MG63 (cell line): Measurements from ENCODE around the gene MOSPD3. TPM values are rescaled to one million over a fixed set of nuclear protein-coding genes. Genes with fewer than 3 reads are reported as not detected.
"Not testable (repeated sequence)": the region's sequence is repeated elsewhere in the genome, so short reads cannot be mapped to it uniquely, and the experiment has no call there.

Source experiments
- DNase-seq: peaks from one replicate; pipeline ENCODE4 v3.0.0-alpha.2; 2020
- H3K27me3 ChIP-seq: fragments of 250-450 bp; sonication (Bioruptor Pico); 2 replicates; pipeline ENCODE4 v1.5.1; 2020; ENCODE audit warnings: mild to moderate bottlenecking, moderate library complexity
- H3K36me3 ChIP-seq: fragments of 250-450 bp; sonication (Bioruptor Pico); 2 replicates; pipeline ENCODE4 v1.5.1; 2020; ENCODE audit warnings: mild to moderate bottlenecking, moderate library complexity
- H3K4me3 ChIP-seq: fragments of 250-450 bp; sonication (Bioruptor Pico); 2 replicates; pipeline ENCODE4 v1.5.1; 2020; ENCODE audit warnings: mild to moderate bottlenecking, moderate library complexity
- H3K9me3 ChIP-seq: fragments of 250-450 bp; sonication (Bioruptor Pico); 2 replicates; pipeline ENCODE4 v1.5.1; 2020; ENCODE audit warnings: mild to moderate bottlenecking, moderate library complexity
- total RNA-seq: library from RNA; depleted of rRNA; stranded (reverse); fragments of >200 nt; shearing (Covaris generic); gene quantifications from 2 replicates; pipeline ENCODE4 v1.2.3, GENCODE V29; 2014; ENCODE audit warnings: low replicate concordance

The MOSPD3 gene
- total RNA-seq, 1 experiment from 2014 or later, result 5.9 TPM

DNA sequence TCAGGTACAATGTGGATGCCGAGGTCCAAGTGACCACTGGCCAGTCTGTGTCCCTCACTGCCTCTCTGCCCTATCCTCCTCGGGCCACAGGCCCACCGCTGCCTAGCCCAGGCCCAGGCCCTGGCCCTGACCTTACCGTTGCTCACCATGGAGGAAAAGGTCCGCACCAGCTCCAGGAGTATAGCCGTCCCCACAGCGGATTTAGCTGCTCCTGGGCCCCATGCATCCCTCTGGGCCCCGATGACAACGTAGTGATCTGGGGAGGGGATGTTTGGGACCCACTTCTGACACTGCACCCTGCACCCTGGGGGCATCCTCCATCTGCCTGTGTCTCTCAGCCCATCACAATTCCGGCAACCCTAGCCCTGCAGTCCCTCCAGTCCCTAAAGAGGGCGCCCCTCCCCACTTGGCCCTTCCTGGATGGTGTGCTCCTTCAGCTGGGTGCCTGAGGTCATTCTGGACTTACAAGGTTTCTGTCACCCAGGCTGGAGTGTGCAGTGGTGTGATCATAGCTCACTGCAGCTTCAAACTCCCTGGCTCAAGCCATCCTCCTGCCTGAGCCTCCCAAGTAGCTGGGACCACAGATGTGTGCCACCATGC lies 16.9 kb downstream of the MOSPD3 start:
- DNase-seq, result no peak
- Histone ChIP-seq H3K4me3 (no peak overlapping the region), H3K27me3 (no peaks in the 10 kb centered on the region), H3K36me3 (no peaks in the 10 kb centered on the region), H3K9me3 (no peaks in the 10 kb centered on the region)

DNA sequence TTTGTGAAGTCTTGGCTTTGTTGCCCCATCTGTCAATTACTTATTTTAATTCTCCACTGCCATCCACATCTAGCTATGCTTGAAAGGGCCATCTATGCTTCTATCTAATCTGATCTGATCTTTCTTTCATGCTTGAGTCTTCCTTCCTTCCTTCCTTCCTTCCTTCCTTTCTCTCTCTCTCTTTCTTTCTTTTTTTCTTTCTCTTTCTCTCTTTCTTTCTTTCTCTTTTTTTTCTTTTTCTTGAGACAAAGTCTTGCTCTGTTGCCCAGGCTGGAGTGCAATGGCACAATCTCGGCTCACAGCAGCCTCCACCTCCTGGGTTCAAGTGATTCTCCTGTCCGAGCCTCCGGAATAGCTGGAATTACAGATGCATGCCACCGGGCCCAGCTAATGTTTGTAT lies 17.7 kb downstream of the MOSPD3 start:
- Histone ChIP-seq H3K36me3 (no peaks in the 10 kb centered on the region), H3K4me3 (no peak overlapping the region), H3K9me3 (no peaks in the 10 kb centered on the region), H3K27me3 (no peaks in the 10 kb centered on the region)
- DNase-seq, result no peak

DNA sequence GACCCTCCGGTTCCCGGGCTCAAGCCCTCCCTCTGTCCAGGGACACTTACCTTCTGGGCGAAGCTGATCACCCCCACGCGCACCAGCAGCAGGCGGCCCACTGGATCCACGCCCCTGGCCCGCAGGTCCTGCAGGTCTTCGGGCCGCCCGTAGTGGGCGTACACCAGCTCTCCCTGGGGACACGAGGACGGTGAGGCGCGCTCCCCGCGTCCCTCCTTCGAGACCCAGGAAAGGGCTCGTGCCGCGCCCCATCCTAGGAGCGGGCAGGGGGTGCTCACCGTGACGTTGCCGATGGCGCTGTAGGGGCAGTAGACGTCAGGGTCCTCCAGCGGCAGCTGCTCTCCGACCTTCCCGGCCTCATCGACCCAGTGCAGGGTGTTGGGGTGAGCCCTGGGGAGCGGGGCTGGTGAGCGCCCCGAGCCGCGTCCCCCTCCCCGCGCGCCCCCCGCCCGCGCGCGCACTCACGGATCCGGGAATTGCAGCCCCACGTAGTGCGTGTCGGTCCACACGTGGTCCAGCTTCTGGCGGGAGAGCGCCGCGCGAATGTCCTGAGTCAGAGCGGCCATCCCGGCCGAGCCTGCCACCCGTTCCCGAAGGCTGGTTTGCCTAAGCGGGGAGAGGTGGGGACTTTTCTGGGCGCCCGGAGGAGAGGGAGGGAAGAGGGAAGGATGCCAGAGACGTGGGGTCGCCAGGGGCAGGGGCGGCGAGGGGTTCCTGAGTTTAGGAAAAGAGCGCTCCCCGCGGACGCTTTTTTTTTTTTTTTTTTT lies 20.8 kb downstream of the MOSPD3 start:
- peak; percentile 26 for DNase-seq

DNA sequence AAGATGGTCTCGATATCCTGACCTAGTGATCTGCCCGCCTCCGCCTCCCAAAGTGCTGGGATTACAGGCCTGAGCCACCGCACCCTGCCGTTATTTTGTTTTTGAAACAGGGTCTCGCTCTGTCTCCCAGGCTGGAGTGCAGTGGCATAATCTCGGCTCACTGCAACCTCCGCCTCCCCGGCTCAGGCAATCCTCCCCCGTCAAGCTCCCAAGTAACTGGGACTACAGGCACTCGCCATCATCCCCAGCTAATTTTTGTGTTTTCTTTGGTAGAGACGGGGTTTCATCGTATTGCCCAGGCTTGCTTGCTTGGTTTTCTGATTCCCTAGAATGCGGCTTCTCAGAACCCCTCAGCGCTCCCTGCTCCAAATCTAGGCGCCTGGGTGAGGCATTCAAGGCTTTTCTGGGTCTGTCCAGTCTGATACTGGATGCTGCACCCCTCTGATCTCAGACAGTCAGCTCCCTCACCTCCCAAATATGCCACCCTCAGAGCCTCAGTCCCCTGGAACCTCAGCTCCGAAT lies 27.7 kb downstream of the MOSPD3 start:
- DNase-seq, result no peak
- Histone ChIP-seq H3K27me3 (no peaks in the 10 kb centered on the region), H3K36me3 (no peaks in the 10 kb centered on the region), H3K9me3 (no peaks in the 10 kb centered on the region), H3K4me3 (no peak overlapping the region)

More for the DNA sequence above, 20.8 kb downstream of the MOSPD3 start:
- H3K9me3 ChIP-seq, result no peaks in the 10 kb centered on the region
- H3K4me3 ChIP-seq, result peak overlapping the region; percentile 26
- no peaks in the 10 kb centered on the region for H3K36me3 ChIP-seq
- no peaks in the 10 kb centered on the region for H3K27me3 ChIP-seq

DNA sequence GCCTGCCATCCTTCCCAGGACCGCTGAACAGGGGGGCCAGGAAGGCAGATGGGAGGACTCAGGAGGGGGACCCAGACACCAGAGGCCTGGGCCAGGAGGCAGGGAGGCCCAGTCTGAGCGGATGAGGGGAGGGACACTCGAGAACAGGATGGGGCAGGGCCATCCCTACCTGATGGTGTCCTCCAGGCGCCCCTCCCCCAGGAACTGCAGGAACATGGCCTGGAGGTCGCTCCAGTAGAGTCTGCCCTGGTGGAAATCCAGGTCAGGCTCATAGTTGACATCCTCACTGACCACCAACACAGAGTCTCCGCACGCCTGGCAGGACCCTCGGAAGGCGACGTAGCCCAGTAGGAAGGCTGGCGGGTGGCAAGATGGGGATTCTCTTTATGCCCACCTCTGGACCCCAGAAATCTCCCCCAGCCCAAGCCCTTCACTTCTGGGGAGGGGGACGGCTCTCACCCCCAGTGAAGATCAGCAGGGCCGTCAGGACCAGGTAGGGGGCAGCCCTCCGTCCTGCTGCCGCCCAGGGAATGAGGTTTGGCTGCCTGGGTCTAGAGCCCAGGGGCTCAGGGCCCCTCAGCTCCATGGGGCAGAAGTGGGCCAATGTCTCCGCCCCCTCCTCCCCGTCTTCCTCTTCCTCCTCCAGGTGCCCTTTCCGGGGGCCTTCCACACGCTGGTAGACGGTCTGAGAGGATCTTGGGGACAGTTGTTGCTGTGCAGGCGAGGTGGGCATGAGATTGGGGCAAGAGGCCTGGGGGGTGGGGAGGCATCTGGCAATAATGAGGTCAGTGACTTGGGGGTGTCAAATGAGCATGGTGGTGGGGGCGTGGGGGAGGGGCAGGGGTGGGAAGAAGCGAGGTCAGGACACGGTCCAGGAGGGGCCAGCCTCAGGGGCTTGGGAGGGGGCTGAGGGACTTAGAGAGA lies 28.4 kb downstream of the MOSPD3 start:
- no peaks in the 10 kb centered on the region for H3K9me3 ChIP-seq
- no peak for DNase-seq

DNA sequence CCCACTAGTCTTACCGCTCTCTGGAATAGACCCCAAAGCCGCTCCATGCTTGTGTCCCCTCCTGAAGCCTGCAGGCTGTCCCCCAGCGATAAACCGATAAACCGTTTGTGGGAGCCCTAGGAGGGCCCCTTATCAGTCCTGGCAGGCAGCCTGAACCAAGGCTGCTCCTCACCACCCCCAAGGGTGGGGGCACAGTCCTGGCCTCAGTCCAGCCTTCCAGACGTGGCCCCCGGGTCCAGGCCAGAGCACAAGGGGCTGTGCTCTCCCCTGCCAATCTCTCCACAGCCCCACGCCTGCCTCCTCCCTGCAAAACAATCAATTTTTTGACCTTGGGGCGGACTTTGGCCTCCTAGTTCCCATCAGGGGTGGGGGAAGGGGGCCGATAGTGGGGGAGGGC lies 29.1 kb downstream of the MOSPD3 start, which contains the start of gene TFR2:
Gene TFR2 (minus strand): TSS at position 90 of the 397 bp plus-strand sequence. CDS start 43 bp downstream, at position 47.
- H3K27me3 ChIP-seq, result no peaks in the 10 kb centered on the region
- no peak within 1 kb of the TSS for H3K4me3 ChIP-seq
- no peak for DNase-seq
- no peaks in the 10 kb centered on the region for H3K9me3 ChIP-seq
- no peaks in the 10 kb centered on the region for H3K36me3 ChIP-seq

More for the DNA sequence above, 28.4 kb downstream of the MOSPD3 start:
- no peak overlapping the region for H3K4me3 ChIP-seq
- no peaks in the 10 kb centered on the region for H3K36me3 ChIP-seq
- no peaks in the 10 kb centered on the region for H3K27me3 ChIP-seq

DNA sequence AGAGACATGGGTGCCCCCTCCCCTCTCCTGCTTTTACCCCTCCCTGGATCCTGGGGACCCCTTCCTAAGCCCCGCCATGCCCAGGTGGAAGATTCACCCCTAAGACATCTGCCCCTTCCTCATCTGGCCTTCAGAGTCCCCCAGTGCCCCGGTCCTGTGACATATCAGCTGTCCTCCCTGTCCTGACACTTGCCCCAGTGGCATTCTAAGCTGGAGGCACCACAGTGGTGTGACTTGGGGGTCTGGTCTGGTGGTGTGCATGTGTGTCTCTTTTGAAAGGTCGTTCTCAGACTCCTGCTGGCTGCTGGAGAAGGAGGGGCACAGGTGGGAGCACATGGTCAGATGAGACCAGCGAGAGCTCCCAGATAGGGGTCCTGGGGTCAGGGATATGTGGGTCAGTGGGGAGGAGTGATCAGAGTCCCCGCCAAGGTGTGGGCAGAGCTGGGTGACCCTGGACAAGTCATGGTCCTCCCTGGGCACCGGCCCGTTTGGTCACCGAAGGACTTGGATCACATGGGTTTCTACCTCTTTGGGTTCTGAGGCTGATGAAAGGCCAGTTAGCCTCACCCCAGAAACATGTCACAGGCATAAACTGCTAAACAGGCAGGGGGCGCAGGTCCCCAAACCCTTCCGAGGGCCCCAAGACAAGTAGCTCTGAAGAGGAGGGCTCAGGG lies 29.7 kb downstream of the MOSPD3 start:
- no peaks in the 10 kb centered on the region for H3K27me3 ChIP-seq
- no peak for DNase-seq
- H3K4me3 ChIP-seq, result no peak overlapping the region
- no peaks in the 10 kb centered on the region for H3K9me3 ChIP-seq
- no peaks in the 10 kb centered on the region for H3K36me3 ChIP-seq

DNA sequence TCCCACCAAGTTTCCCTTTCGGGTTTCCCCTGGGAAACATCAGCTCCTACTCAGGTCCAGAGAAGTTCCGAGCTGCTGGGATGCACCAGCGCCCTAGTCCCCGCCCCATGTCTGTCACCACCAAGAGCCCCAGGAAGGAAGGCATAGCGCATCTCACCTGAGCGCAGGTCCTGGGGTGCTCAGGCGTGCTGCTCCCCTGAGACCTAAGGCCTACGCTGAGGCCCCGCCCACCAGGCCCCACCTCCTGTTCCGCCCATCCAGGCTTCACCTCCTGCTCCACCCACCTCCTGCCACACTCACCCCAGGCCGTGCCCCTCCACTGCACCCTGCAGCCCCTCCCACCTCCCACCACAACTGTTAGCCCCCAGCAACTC lies 30.2 kb downstream of the MOSPD3 start:
- H3K27me3 ChIP-seq, result no peaks in the 10 kb centered on the region
- H3K4me3 ChIP-seq, result no peak overlapping the region
- no peak for DNase-seq
- no peaks in the 10 kb centered on the region for H3K9me3 ChIP-seq
- H3K36me3 ChIP-seq, result no peaks in the 10 kb centered on the region

DNA sequence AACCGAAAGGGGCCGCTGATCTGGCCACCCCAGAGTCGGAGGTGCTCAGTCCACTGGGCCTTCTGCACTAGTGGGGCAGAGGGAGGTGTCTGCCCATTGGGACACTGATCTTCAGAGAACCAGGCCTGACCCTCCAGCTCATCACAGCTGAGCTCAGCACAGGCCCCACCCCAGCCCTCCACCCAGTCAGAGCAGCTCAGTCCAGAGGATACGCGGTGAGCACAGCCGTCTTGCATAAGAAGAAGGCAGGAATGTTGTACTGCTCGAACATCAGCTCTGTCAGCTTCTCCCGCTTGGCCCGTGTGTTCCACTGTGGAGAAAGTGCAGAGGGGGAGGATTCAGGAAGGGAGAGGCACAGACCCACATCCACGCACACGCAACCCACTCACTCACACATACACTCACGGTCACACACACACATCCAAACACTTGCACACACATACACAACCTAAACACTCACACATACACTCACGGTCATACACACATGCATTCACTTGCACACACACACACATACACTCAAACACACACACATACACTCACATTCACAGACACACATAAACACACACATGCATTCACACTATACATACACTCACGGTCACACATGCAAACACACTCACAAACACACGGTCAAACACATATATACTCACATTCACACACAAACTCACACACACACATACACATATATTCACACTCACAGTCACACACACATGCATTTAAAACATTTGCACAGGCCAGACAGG lies 37.7 kb downstream of the MOSPD3 start:
- Histone ChIP-seq H3K36me3 (no peaks in the 10 kb centered on the region), H3K27me3 (no peaks in the 10 kb centered on the region), H3K9me3 (no peaks in the 10 kb centered on the region), H3K4me3 (no peak overlapping the region)
- DNase-seq, result no peak

DNA sequence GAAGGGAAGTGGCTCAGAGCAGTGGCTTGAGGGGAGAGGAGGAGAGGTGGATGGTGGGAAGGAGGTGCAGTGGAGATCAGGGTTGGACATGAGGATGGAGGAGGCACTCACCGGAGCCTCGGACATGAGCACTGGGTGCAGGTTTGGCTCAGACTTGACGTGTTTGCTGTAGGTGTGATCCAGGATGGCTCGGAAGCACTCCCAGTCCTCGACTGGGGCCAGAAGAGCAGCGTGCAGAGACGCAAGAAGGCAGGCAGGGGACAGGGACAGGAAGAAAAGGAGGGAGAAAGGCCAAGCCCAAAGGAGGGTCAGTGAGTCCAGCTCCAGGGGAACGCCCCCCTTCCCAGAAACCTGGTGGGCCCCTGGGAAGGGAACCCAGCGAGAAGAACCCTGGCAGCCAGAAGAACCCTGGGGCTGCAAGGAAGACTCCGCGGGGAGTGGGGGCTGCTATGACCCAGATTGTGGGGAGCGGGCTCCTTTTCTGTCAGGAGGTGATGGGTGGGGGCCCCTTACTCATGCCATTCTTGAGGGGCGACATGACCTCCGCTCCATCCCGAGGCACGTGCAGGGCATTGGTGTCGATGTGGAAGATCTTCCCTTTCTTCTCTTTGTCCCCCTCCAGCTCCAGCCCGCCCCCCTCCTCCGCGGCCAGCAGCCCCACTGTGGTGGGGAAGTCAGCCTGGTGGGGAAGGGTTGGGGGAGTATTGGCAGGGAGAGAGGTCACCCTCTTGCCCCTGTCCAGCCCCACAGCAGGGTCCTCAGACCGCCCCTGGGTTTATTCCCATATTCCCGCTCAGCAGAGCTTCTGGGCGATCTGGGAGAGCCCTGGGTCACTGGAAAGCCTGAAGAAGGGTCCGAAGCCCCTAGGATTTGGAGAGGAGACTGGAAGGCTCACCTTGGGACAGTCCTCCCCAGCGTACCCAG lies 42.8 kb downstream of the MOSPD3 start:
- no peak for DNase-seq
- H3K27me3 ChIP-seq, result peaks cover 2% of the 10 kb centered on the region; the same call in 1 of the 2 replicates
- H3K36me3 ChIP-seq, result no peaks in the 10 kb centered on the region
- no peak overlapping the region for H3K4me3 ChIP-seq
- no peaks in the 10 kb centered on the region for H3K9me3 ChIP-seq

DNA sequence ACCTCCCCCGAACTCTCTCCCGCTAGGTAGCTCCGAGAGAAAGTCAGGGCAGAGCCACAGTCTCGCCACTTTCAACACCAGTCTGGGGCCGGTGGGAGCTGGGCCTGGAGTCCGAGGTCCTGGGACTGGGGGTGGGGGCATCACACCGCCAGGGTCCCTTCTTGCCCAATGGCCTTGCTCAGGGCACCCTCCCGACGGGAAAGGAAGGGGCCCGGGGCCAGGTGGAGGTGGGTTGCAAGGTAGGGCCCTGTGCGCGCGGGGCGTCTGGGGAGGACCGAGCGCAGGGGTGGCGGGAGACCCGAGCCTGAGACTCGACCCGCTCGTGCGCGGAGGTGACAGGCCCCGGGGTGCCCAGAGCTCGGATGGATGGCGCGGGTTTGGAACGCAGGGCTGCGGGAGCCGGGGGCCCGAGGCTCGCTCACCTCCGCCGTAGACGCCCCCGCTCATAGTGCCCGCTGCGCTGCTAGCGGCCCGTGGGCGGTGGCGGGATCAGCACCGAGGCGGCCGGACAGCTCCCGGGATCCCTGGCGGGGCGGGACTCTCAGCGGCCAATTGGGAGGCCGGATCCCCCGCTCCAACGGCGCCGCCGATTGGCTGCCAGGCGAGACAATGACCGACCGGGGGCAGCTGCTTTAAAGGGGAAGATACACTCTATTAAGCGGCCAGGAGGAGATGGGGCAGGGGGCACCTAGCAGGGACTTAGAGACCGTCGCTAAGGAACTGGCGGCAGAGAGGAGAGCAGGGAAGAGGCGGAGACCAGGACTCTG lies 43.8 kb downstream of the MOSPD3 start, which contains the start of gene ACTL6B:
Gene ACTL6B (minus strand): TSS at position 541 of the 767 bp plus-strand sequence. CDS start 94 bp downstream, at position 447.
- peak; percentile 46 for DNase-seq
- no peak within 1 kb of the TSS for H3K4me3 ChIP-seq
- peaks cover 2% of the 10 kb centered on the region; the same call in 1 of the 2 replicates for H3K27me3 ChIP-seq
- H3K36me3 ChIP-seq, result no peaks in the 10 kb centered on the region
- H3K9me3 ChIP-seq, result no peaks in the 10 kb centered on the region

DNA sequence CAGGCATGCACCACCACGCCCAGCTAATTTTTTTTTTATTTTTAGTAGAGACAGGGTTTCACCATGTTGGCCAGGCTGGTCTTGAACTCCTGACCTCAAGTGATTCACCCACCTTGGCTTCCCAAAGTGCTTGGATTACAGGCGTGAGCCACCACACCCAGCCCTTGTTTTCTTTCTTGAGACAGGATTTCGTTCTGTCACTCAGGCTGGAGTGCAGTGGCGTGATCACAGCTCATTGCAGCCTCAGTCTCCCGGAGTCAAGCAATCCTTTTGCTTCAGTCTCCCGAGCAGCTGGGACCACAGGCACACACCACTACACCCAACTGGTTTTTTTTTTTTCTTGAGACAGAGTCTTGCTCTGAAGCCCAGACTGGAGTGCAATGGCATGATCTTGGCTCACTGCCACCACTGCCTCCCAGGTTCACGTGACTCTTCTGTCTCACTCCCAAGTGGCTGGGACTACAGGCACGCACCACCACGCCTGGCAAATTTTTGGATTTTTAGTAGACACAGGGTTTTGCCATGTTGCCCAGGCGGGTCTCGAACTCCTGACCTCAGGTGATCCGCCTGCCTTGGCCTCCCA lies 49.9 kb downstream of the MOSPD3 start:
- not testable (repeated sequence) for H3K9me3 ChIP-seq, H3K36me3 ChIP-seq, H3K4me3 ChIP-seq, H3K27me3 ChIP-seq
- peak; percentile 20 for DNase-seq
